Cortex of kidney (tissue), 1 donor: ENCODE data around the gene SDF4.

Experiments
- DNase-seq: peaks from one replicate; lab custom pipeline; 2025; lab: John Stamatoyannopoulos, UW

SDF4 gene

GRCh38 chr1:1228187-1228586 lies 3.6 kb downstream of the SDF4 start:
- no peak for DNase-seq

GRCh38 chr1:1227386-1227785 lies 4.4 kb downstream of the SDF4 start:
- no peak for DNase-seq

- DNase-seq: no peak
These were observed 5.0 kb downstream of the SDF4 start for GRCh38 chr1:1226566-1227362.

GRCh38 chr1:1225913-1226312 lies 5.9 kb downstream of the SDF4 start:
- DNase-seq: no peak

GRCh38 chr1:1225238-1225845 lies 6.5 kb downstream of the SDF4 start:
- DNase-seq: no peak

- no peak for DNase-seq
These were observed 7.9 kb downstream of the SDF4 start for GRCh38 chr1:1223891-1224290.

GRCh38 chr1:1223321-1223720 lies 8.5 kb downstream of the SDF4 start:
- DNase-seq: no peak

- no peak for DNase-seq
These were observed 9.1 kb downstream of the SDF4 start for GRCh38 chr1:1222575-1223225.

GRCh38 chr1:1221887-1222574 lies 9.8 kb downstream of the SDF4 start:
- DNase-seq: no peak

- no peak for DNase-seq
These were observed 11.6 kb downstream of the SDF4 start for GRCh38 chr1:1220197-1220596.

GRCh38 chr1:1219341-1219740 lies 12.5 kb downstream of the SDF4 start:
- no peak for DNase-seq

- no peak for DNase-seq
These were observed 13.1 kb downstream of the SDF4 start for GRCh38 chr1:1218524-1219200.

- DNase-seq: no peak
These were observed 13.9 kb downstream of the SDF4 start for GRCh38 chr1:1217621-1218523.

GRCh38 chr1:1216770-1217620 lies 14.8 kb downstream of the SDF4 start:
- DNase-seq: no peak

- DNase-seq: no peak
These were observed 15.8 kb downstream of the SDF4 start for GRCh38 chr1:1215881-1216605.

- DNase-seq: no peak
These were observed 16.6 kb downstream of the SDF4 start for GRCh38 chr1:1215080-1215676.

- no peak for DNase-seq
These were observed 18.2 kb downstream of the SDF4 start, which contains the start of gene TNFRSF4 for GRCh38 chr1:1213345-1214265. Gene TNFRSF4 (minus strand): TSS chr1:1214153. CDS start chr1:1214127, 26 bp downstream.
